ENCODE results near the gene ACTMAP. TPM values are rescaled to one million over a fixed set of nuclear protein-coding genes. Genes with fewer than 3 reads are reported as not detected.

Gene ACTMAP
- polyA plus RNA-seq, 6 donors from 2014 or later, result 1.9 to 5.6 (median 4.7) TPM

DNA sequence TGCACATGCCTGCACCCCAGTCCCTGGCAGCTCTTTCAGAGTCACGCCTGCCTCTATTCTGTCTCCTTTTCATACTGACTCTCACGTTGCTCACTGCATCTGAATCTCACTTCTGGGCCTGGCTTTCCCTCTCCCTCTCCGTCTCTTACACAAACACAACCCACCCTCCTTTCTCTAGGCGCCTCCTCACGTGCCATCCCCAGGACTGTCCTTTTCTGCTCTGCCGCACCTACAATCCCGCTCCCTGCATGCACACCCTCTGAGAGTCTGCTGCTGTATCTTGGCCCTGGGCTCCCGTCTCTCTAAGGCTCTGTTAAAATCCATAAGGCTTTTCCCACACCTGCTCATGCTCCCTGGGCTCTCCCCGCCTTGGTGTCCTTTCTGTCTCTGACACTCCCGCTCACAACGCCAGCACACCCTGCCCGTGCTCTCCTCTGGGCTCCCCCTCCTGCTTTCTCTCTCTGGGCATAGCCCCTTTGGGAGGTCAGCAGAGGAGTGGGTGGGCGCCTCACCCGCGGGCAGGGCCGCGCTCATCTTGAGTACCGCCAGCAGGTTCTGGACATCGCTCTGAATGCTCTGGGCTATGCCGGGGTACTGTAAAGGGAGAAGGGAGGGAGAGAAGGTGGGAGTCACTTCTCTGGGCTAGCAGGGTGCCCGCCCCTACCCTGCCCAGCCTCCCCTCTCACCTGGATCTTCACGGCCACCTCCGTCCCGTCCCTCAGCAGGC, 47.1 kb downstream of the ACTMAP start:
- Mint-ChIP-seq H3K27ac (peak overlapping the region in 3 of 6 donors; percentile 6 to 47 (median 44)), H3K4me3 (no peak overlapping the region), H3K4me1 (peaks cover 0 to 2% (median 0%) of the 10 kb centered on the region in 3 donors), H3K36me3 (peaks cover 12 to 44% of the 10 kb centered on the region in 2 donors), H3K9me3 (peaks cover 0 to 1% (median 0%) of the 10 kb centered on the region in 7 donors), H3K27me3 (no peaks in the 10 kb centered on the region)
- ATAC-seq (ENCODE audit: low read depth in 2 of 2), result no peak
- DNase-seq, result no peak

DNA sequence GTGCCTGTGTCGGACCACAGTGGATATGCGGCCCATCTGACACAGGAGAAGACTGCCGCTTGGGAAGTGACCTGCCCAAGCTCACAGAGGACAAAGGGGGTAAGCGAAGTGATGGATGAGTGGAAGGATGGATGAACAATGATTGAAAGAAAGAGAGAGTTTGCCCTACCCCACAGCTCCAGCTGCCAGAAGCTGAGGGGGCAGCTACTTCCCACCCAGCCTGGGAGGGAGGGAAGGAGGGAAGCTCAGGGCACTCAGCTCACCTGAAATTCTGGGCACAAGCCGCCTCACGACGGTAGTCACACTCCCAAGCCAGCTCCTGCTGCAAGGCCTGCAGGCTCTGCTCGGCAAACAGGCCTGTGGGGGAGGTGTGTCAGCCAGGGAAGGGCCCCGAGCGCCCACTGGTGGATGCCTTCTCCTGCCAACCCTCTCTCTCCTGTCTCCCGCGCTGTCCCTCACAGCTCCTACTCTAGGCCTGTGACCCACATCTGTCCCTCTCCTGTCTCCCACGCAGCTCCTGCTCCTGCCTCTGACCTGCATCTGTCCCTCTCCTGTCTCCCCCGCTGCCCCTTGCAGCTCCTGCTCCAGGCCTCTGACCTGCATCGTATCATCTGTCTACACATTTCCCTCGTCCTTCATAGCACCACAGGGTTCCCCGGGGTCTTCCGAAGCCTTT, 47.8 kb downstream of the ACTMAP start:
- H3K9me3 Mint-ChIP-seq, result peaks cover 0 to 1% (median 0%) of the 10 kb centered on the region in 7 donors
- H3K36me3 Mint-ChIP-seq, result peaks cover 12 to 44% of the 10 kb centered on the region in 2 donors
- DNase-seq, result no peak
- H3K27me3 Mint-ChIP-seq, result no peaks in the 10 kb centered on the region
- peak overlapping the region in 2 of 6 donors; percentile 6 to 22 for H3K27ac Mint-ChIP-seq
- peaks cover 0 to 2% (median 0%) of the 10 kb centered on the region in 3 donors for H3K4me1 Mint-ChIP-seq
- ATAC-seq (ENCODE audit: low read depth in 2 of 2), result no peak
- no peak overlapping the region for H3K4me3 Mint-ChIP-seq

DNA sequence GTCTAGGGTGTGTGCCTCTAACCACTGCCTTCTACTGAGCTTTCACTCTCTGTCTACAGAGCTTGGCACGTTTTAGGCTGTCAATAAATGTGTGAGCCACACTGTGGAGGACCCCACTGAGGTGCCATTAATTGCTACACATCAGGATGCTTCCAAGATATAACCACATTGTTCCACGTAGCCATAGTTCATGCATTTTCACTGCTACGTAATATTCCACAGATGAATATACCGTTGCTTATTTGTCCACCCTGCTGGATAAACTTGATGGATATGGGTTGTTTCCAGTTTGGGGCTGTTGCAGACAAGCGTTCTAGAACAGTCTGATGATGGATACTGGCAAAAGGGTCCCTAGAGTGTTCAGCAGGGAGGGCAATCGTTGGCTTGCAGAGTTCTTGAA, 48.5 kb downstream of the ACTMAP start:
- peaks cover 0 to 2% (median 0%) of the 10 kb centered on the region in 3 donors for H3K4me1 Mint-ChIP-seq
- no peak for DNase-seq
- ATAC-seq (ENCODE audit: low read depth in 2 of 2), result no peak
- no peak overlapping the region for H3K27ac Mint-ChIP-seq
- no peak overlapping the region for H3K4me3 Mint-ChIP-seq
- no peaks in the 10 kb centered on the region for H3K27me3 Mint-ChIP-seq
- H3K36me3 Mint-ChIP-seq, result peaks cover 12 to 37% of the 10 kb centered on the region in 2 donors
- H3K9me3 Mint-ChIP-seq, result peaks cover 0 to 1% (median 0%) of the 10 kb centered on the region in 7 donors

- no peaks in the 10 kb centered on the region for H3K27me3 Mint-ChIP-seq
- H3K9me3 Mint-ChIP-seq, result peaks cover 0 to 1% (median 0%) of the 10 kb centered on the region in 7 donors
- peaks cover 12 to 36% of the 10 kb centered on the region in 2 donors for H3K36me3 Mint-ChIP-seq
- DNase-seq (no peak), ATAC-seq (ENCODE audit: low read depth in 2 of 2) (no peak)
- no peak overlapping the region for H3K27ac Mint-ChIP-seq
- no peak overlapping the region for H3K4me3 Mint-ChIP-seq
- peaks cover 0 to 2% (median 0%) of the 10 kb centered on the region in 3 donors for H3K4me1 Mint-ChIP-seq
Observed at GRCh38 chr19:40700083-40700482, 50.2 kb downstream of the ACTMAP start.

DNA sequence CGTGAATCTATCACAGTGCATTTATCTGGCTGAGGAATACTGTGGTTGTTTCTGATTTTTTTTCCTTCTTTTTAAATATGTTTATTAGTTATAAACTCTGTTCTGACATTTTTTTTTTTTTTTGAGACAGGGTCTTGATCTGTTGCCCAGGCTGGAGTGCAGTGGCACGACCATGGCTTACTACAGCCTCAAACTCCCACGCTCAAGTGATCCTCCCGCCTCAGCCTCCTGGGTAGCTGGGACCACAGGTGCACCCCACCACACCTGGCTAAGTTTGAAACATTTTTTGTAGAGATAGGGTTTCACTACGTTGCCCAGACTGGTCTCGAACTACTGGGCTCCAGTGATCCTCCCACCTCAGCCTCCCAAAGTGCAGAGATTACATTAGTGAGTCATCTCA, 53.3 kb downstream of the ACTMAP start:
- Mint-ChIP-seq H3K27me3 (no peaks in the 10 kb centered on the region), H3K36me3 (peaks cover 2 to 12% of the 10 kb centered on the region in 2 donors), H3K4me1 (peaks cover 0 to 4% (median 0%) of the 10 kb centered on the region in 3 donors), H3K27ac (no peak overlapping the region), H3K9me3 (no peaks in the 10 kb centered on the region), H3K4me3 (no peak overlapping the region)
- no peak for DNase-seq
- ATAC-seq (ENCODE audit: low read depth in 2 of 2), result no peak

- no peak overlapping the region for H3K27ac Mint-ChIP-seq
- no peak overlapping the region for H3K4me3 Mint-ChIP-seq
Observed at GRCh38 chr19:40695881-40696280, 54.4 kb downstream of the ACTMAP start.

DNA sequence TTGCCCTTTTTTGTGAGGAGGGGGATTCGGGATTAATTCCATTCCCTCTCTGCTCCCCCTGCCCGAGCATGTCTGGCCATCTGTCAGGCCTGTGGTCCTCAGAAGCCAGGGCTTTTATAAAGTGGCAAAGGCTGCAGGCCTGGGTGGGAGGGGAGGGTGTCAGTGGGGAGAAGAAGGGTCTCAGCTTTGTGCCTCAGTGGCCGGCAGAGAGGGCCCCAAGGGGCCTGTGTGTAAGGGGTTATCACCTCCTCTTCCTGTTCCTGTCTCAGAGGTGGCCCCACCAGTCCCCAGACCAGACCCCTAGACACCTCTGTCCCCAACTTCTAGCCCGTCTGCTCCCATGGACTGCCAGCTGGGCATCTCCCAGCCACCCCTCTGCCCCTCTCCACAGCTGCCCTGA, 56.4 kb downstream of the ACTMAP start:
- Mint-ChIP-seq H3K36me3 (no peaks in the 10 kb centered on the region), H3K9me3 (no peaks in the 10 kb centered on the region), H3K27me3 (no peaks in the 10 kb centered on the region)

More at GRCh38 chr19:40695881-40696280, 54.4 kb downstream of the ACTMAP start:
- H3K4me1 Mint-ChIP-seq, result peaks cover 0 to 8% (median 2%) of the 10 kb centered on the region in 3 donors
- no peaks in the 10 kb centered on the region for H3K9me3 Mint-ChIP-seq
- DNase-seq (no peak), ATAC-seq (ENCODE audit: low read depth in 2 of 2) (no peak)
- H3K36me3 Mint-ChIP-seq, result peaks cover 0 to 2% of the 10 kb centered on the region in 2 donors
- H3K27me3 Mint-ChIP-seq, result no peaks in the 10 kb centered on the region

GRCh38 chr19:40693150-40693788, 57.0 kb downstream of the ACTMAP start:
- H3K36me3 Mint-ChIP-seq, result no peaks in the 10 kb centered on the region
- ATAC-seq (ENCODE audit: low read depth in 2 of 2) (no peak), DNase-seq (no peak)
- no peak overlapping the region for H3K4me3 Mint-ChIP-seq
- H3K9me3 Mint-ChIP-seq, result no peaks in the 10 kb centered on the region
- peak overlapping the region in 2 of 6 donors; percentile 5 to 47 for H3K27ac Mint-ChIP-seq
- H3K4me1 Mint-ChIP-seq, result peaks cover 3 to 13% (median 9%) of the 10 kb centered on the region in 3 donors
- H3K27me3 Mint-ChIP-seq, result no peaks in the 10 kb centered on the region

More for the DNA sequence above, 56.4 kb downstream of the ACTMAP start:
- Mint-ChIP-seq H3K27ac (no peak overlapping the region), H3K4me3 (no peak overlapping the region), H3K4me1 (peaks cover 3 to 13% (median 9%) of the 10 kb centered on the region in 3 donors)
- no peak for DNase-seq
- ATAC-seq (ENCODE audit: low read depth in 2 of 2), result no peak

- no peak for DNase-seq
- H3K36me3 Mint-ChIP-seq, result no peaks in the 10 kb centered on the region
- peaks cover 3 to 13% (median 9%) of the 10 kb centered on the region in 3 donors for H3K4me1 Mint-ChIP-seq
- no peaks in the 10 kb centered on the region for H3K27me3 Mint-ChIP-seq
- H3K9me3 Mint-ChIP-seq, result no peaks in the 10 kb centered on the region
- H3K27ac Mint-ChIP-seq, result peak overlapping the region in 1 of 6 donors; percentile 37
- H3K4me3 Mint-ChIP-seq, result peak overlapping the region in 4 of 8 donors; percentile 25 to 87 (median 40)
- no peak for ATAC-seq (ENCODE audit: low read depth in 2 of 2)
Observed at GRCh38 chr19:40692212-40692551, 58.1 kb downstream of the ACTMAP start.

DNA sequence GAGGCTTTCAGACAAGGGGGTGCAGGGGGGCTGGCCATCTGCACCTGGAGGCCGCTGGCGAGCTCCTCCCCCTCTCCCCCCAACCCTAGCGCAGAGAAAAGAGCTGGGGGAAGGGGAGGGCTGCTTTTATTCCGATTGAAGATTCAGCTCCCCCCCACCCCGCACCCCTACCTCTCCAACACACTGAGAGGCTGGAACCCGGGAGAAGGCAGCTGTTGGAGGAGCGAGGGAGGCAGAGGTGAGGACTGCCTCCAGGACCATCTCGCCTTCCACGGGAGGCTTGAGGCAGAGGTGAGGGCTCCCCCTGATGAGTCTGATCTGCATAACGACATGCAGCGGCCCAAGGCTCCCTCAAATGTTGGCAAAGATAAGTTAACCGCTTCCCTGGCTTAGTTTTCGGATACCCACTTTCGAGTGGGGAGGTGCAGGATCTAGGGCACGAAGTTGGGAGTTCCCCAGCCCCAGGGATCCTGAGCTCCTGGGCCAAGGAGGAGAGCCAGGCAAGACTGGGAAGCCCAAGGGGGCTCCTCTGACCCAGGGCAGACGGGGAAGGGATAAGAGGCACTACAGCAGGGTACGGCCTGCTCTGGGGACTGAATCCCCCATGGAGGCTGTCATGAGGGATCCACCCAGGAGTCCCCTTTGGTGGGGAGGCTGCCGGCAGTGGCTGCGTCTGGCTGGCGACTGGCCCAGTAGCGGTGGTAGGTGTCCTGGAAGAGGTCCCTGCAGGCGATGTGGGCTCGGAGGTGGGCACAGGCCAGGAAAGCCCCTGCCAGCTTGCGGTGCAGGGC, 58.7 kb downstream of the ACTMAP start:
- Mint-ChIP-seq H3K4me1 (peaks cover 3 to 13% (median 9%) of the 10 kb centered on the region in 3 donors), H3K27me3 (no peaks in the 10 kb centered on the region), H3K4me3 (peak overlapping the region in 7 of 8 donors; percentile 36 to 97 (median 93)), H3K27ac (peak overlapping the region in 2 of 6 donors; percentile 69 to 83), H3K9me3 (no peaks in the 10 kb centered on the region), H3K36me3 (no peaks in the 10 kb centered on the region)
- no peak for ATAC-seq (ENCODE audit: low read depth in 2 of 2)
- DNase-seq, result no peak

Data from naive B cell (primary cell).